ENCODE data around the gene MED28.
"Not testable (repeated sequence)": the region's sequence is repeated elsewhere in the genome, so short reads cannot be mapped to it uniquely, and the experiment has no call there.

DNA sequence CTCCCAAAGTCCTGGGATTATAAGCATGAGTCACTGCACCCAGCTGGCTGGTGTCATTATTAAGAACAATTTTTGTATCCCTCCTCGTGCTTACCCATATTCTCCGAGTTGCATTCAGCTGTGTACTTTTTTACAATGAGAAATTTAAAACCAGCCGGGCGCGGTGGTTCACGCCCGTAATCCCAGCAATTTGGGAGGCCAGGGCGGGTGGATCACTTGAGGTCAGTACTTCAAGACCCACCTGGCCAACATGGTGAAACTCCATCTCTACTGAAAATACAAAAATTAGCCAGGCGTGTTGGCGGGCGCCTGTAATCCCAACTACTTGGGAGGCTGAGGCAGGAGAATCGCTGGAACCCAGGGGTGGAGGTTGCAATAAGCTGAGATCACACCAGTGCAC, 39.3 kb upstream of the MED28 start:
- TF ChIP-seq POLR2A, POLR2AphosphoS5 (IDR thresholded peaks at IDR 0.05): not testable (repeated sequence)
- TF ChIP-seq, protein P1, sequence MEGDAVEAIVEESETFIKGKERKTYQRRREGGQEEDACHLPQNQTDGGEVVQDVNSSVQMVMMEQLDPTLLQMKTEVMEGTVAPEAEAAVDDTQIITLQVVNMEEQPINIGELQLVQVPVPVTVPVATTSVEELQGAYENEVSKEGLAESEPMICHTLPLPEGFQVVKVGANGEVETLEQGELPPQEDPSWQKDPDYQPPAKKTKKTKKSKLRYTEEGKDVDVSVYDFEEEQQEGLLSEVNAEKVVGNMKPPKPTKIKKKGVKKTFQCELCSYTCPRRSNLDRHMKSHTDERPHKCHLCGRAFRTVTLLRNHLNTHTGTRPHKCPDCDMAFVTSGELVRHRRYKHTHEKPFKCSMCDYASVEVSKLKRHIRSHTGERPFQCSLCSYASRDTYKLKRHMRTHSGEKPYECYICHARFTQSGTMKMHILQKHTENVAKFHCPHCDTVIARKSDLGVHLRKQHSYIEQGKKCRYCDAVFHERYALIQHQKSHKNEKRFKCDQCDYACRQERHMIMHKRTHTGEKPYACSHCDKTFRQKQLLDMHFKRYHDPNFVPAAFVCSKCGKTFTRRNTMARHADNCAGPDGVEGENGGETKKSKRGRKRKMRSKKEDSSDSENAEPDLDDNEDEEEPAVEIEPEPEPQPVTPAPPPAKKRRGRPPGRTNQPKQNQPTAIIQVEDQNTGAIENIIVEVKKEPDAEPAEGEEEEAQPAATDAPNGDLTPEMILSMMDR (IDR thresholded peaks at IDR 0.05), result not testable (repeated sequence)

All from prostate gland (tissue), 2 donors.